Regular cardiac myocyte (primary cell): ENCODE data around the gene SBK1. TPM values are rescaled to one million over a fixed set of nuclear protein-coding genes. Genes with fewer than 3 reads are reported as not detected.

Experiments used
- total RNA-seq: library from RNA; depleted of rRNA; stranded (reverse); fragments of >200 nt; gene quantifications from 2 replicates; pipeline ENCODE4 v1.2.3, GENCODE V29; 2014

The SBK1 gene
- total RNA-seq: not detected in 2 replicates

GRCh38 chr16:28291651-28292626 lies at the start of gene SBK1:
SBK1 (plus strand) TSS chr16:28292525; CDS start chr16:28317392, 24,867 bp downstream.

GRCh38 chr16:28363408-28363807 lies 71.1 kb downstream of the SBK1 start, which contains the start of gene NPIPB6:
NPIPB6 (minus strand) TSS chr16:28363508; CDS start chr16:28362822, 686 bp downstream.

Other genes starting within 250 kb of the SBK1 start
- not detected in 2 replicates for gene GSG1L, start 228.8 kb upstream of the SBK1 start, total RNA-seq
- gene XPO6, start 80.6 kb upstream of the SBK1 start, total RNA-seq: 104 and 105 TPM in 2 replicates
- gene NPIPB6, start 71.0 kb downstream of the SBK1 start, total RNA-seq: under 0.01 TPM in 1 of 2 replicates, not detected in the other
- 56.4 and 87.0 TPM in 2 replicates for gene EIF3CL, start 111.3 kb downstream of the SBK1 start, total RNA-seq
- gene NPIPB7, start 179.8 kb downstream of the SBK1 start, total RNA-seq: not detected in 2 replicates
- gene CLN3, start 199.5 kb downstream of the SBK1 start, total RNA-seq: 9.2 and 9.6 TPM in 2 replicates
- not detected in 2 replicates for gene APOBR, start 202.1 kb downstream of the SBK1 start, total RNA-seq
- gene IL27, start 214.3 kb downstream of the SBK1 start, total RNA-seq: not detected in 2 replicates
- gene NUPR1, start 246.4 kb downstream of the SBK1 start, total RNA-seq: 4.6 and 7.9 TPM in 2 replicates